ENCODE data around the gene RUBCN.
"Not testable (repeated sequence)": the region's sequence is repeated elsewhere in the genome, so short reads cannot be mapped to it uniquely, and the experiment has no call there.

RUBCN gene

DNA sequence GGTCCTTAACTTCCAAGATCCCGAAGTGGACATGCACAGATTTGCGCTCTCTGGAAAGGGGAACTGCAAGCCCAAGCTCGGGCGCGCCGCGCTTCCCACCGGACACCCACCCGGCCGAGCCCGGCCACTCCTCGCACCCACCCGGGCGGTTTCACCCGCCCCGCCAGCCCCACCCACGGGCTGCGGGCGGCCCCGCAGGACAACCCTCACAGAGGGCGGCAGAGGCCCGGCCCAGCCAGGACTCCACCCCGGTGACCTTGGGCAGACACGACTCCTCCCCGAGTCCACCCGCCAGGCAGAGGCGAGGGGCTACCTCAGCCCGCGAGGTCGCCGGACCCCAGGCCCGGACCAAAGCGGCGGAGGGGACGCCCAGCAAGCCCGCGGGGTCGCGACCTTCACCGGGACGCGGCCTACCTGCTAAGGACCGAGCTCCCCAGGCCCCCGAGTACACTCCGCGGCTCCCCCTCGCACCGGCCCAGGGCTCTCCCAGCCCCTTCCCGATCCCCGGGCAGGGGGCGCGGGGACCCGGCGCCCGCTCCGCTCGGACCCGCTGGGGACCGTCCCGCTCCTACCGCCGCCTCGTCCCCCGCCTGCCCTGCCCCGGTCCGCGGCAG is 109.4 kb downstream of the RUBCN start:
- not testable (repeated sequence) for H3K9me3 Mint-ChIP-seq, H3K4me1 Mint-ChIP-seq, H3K36me3 Mint-ChIP-seq, H3K27ac Mint-ChIP-seq, H3K27me3 Mint-ChIP-seq
- peak overlapping the region; percentile 65 for H3K4me3 Mint-ChIP-seq

DNA sequence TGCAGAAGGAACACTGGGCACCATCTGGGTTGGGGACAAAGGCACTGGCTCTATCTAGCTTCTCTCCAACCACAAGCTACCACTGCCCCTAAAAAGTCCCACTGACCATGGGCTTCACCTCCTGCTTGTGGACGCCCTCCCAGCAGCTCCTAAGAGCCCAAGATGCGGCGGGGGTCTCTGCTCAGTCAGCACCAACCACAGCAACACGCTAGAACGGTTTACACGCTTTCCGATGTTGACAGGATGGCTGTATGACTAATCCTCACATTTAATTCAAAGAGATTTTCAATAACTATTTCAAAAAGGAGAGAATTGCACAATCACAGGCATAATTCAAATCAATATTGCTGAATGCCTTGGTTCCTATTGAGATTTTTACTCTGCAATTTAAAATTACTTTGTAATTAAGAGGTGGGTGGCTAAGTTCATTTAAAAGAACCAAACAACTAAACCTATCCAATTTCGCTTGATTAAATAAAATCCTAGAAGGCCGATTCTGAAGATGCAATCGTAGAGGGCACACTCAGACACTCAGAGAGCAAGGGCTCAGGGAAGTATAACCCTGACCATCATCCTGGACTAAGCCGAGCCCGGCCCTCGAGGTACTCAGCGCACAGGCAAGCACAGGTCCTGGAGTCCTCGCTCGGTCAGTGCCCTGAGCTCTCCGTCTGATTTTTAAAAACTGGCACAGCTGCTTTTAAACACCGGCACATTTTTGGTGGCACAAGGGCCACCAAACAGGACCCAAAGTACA is 110.1 kb downstream of the RUBCN start:
- not testable (repeated sequence) for H3K4me1 Mint-ChIP-seq, H3K27me3 Mint-ChIP-seq, H3K9me3 Mint-ChIP-seq, H3K27ac Mint-ChIP-seq, H3K36me3 Mint-ChIP-seq
- H3K4me3 Mint-ChIP-seq = peak overlapping the region; percentile 65

- H3K27ac Mint-ChIP-seq, H3K4me1 Mint-ChIP-seq, H3K4me3 Mint-ChIP-seq, H3K9me3 Mint-ChIP-seq, H3K27me3 Mint-ChIP-seq: not testable (repeated sequence)
- H3K36me3 Mint-ChIP-seq = peaks cover 17% of the 10 kb centered on the region
Measured at GRCh38 chr3:197621478-197621877, 115.2 kb downstream of the RUBCN start.

All from activated naive CD4-positive, alpha-beta T cell treated with anti-CD3 and anti-CD28 coated beads, Interleukin-2, amount 50 U/mL, for 24 hours (primary cell).